ENCODE results near the gene OR5M3. TPM values are rescaled to one million over a fixed set of nuclear protein-coding genes. Genes with fewer than 3 reads are reported as not detected.

OR5M3 gene
- total and polyA plus RNA-seq, 9 of the 15 experiments (the other 6 are each of a cell fraction or from before 2014, with no cell fraction given), result not detected

- TF ChIP-seq SMAD1 (IDR thresholded peaks at IDR 0.05; ENCODE audit: low read depth, low read length, partially characterized antibody), result no peak
These were observed 13.6 kb upstream of the OR5M3 start (continued) for GRCh38 chr11:56486801-56487200.

- Histone ChIP-seq H3K4me2 (ENCODE audit: insufficient read depth, low read length) (no peak overlapping the region), H4K20me1 (replicated peaks; ENCODE audit: control insufficient read depth, insufficient read depth, low read length) (no peaks in the 10 kb centered on the region), H2AFZ (ENCODE audit: low read depth, low read length) (no peak overlapping the region), H3K9me3 (replicated peaks; ENCODE audit: control insufficient read depth, insufficient read depth, low read depth, low read length) (no peaks in the 10 kb centered on the region), H3K4me1 (replicated peaks in 1 of 2; ENCODE audit: control insufficient read depth in 2 of 2, insufficient read depth in 2 of 2, low read length in 2 of 2) (no peaks in the 10 kb centered on the region), H3K4me3 (no peak overlapping the region), H3K36me3 (ENCODE audit: control insufficient read depth, insufficient read depth, low read length) (no peaks in the 10 kb centered on the region), H3K27ac (ENCODE audit: extremely low read depth, low read depth, low read length) (no peak overlapping the region), H3K27me3 (ENCODE audit: control insufficient read depth in 2 of 2, insufficient read depth in 2 of 2, low read length in 2 of 2) (no peaks in the 10 kb centered on the region), H3K9ac (ENCODE audit: insufficient read depth in 1 of 2, low read depth in 2 of 2, low read length in 2 of 2) (no peak overlapping the region), H3K79me2 (ENCODE audit: control insufficient read depth, insufficient read depth, low read length) (no peaks in the 10 kb centered on the region), H3K9me1 (ENCODE audit: control insufficient read depth, insufficient read depth, low read length) (no peaks in the 10 kb centered on the region)
- POLR2A ChIA-PET, result no interaction called here
- TF ChIP-seq NELFE (IDR thresholded peaks at IDR 0.05; ENCODE audit: insufficient read depth, insufficient read length), result no peak
- no peak for TF ChIP-seq RFX1 (IDR thresholded peaks at IDR 0.05)
- no peak for TF ChIP-seq MXI1 (IDR thresholded peaks at IDR 0.05; ENCODE audit: low read depth, low read length)
- no peak for TF ChIP-seq JUNB (CRISPR knock-in tag; conservative IDR thresholded peaks at IDR 0.05)
- no peak for TF ChIP-seq MBD1 (CRISPR knock-in tag; IDR thresholded peaks at IDR 0.05)
- TF ChIP-seq FOXK2 (conservative IDR thresholded peaks at IDR 0.05 in 1 of 2, IDR thresholded peaks at IDR 0.05 in 1 of 2; ENCODE audit: low read depth in 2 of 2), result no peak
- TF ChIP-seq MAX (CRISPR knock-in tag; IDR thresholded peaks at IDR 0.05), result no peak
- WGBS (ENCODE audit: insufficient coverage, low coverage, missing lambda C conversion rate), result 0% methylated on average over 1 of the region's 1 CpG
- FAIRE-seq, result no peak
- DNase-seq (ENCODE audit: extremely low read depth in 1 of 4, low spot score in 3 of 4), result no peak
- no peak for ATAC-seq
- intact Hi-C loops (cut with micrococcal nuclease) (no loop called here), in situ Hi-C loops (cut with MboI) (no loop called here)
- no TSS peak for BruUV-seq (replicated peaks)
- CTCF ChIA-PET (ENCODE audit: low intra/inter-chr PET ratio), result no interaction called here
These were observed 1.6 kb upstream of the OR5M3 start for GRCh38 chr11:56474729-56475235.

Data from K562 (cell line).